IMR-90 (cell line): ENCODE measurements around the gene ITSN2. TPM values are rescaled to one million over a fixed set of nuclear protein-coding genes. Genes with fewer than 3 reads are reported as not detected.
"Not testable (repeated sequence)": the region's sequence is repeated elsewhere in the genome, so short reads cannot be mapped to it uniquely, and the experiment has no call there.

Experiments used
- ATAC-seq: fragments of 200-7000 bp; cut with Tn5 transposase; 2 replicates; pipeline ENCODE4 v1.9.1; 2020; ENCODE audit warnings: low read depth, mild to moderate bottlenecking, moderate library complexity
- BruUV-seq: library from RNA; stranded (reverse); fragments of 400-500 nt; replicated peaks from 2 replicates; lab custom pipeline; 2021; lab: Mats Ljungman, UMichigan
- CTCF ChIA-PET: fragments of 300-600 bp; formaldehyde crosslinking; extraction: SDS; loops from one replicate; lab custom pipeline; 2021; ENCODE audit warnings: antibody characterized with exemption; lab: Yijun Ruan, JAX
- POLR2A ChIA-PET: fragments of 300-600 bp; sonication (Branson Sonifier 250); formaldehyde crosslinking; loops from one replicate; lab custom pipeline; 2022; ENCODE audit warnings: antibody characterized with exemption; ENCODE audit not compliant: unreplicated experiment; lab: Charles Lee
- DNase-seq: peaks from one replicate; pipeline ENCODE4 v3.0.0; 2013
- H2AFZ ChIP-seq: replicated peaks from 2 replicates; pipeline ENCODE3; 2013; ENCODE audit warnings: low read length, mild to moderate bottlenecking; ENCODE audit not compliant: poor library complexity
- H2AK5ac ChIP-seq: 2 replicates; pipeline ENCODE4 v1.6.1; 2013; ENCODE audit warnings: low read depth, low read length, inconsistent platforms
- H2AK9ac ChIP-seq: replicated peaks from 2 replicates; pipeline ENCODE3; 2013; ENCODE audit warnings: mild to moderate bottlenecking, low read depth, low read length, moderate library complexity; ENCODE audit not compliant: poor library complexity
- H2BK120ac ChIP-seq: 2 replicates; pipeline ENCODE4 v1.6.1; 2013; ENCODE audit warnings: low read depth, low read length, inconsistent platforms
- H2BK15ac ChIP-seq: 3 replicates; pipeline ENCODE4 v1.6.1; 2013; ENCODE audit warnings: low read depth, low read length, inconsistent platforms
- H2BK20ac ChIP-seq: 2 replicates; pipeline ENCODE4 v1.6.1; 2013; ENCODE audit warnings: low read depth, mild to moderate bottlenecking, inconsistent platforms, low read length, moderate library complexity
- H2BK5ac ChIP-seq: 2 replicates; pipeline ENCODE4 v1.6.1; 2013; ENCODE audit warnings: mild to moderate bottlenecking, low read depth, low read length, inconsistent platforms; ENCODE audit not compliant: poor library complexity, severe bottlenecking
- H3K14ac ChIP-seq: replicated peaks from 2 replicates; pipeline ENCODE4 v1.6.1; 2013; ENCODE audit warnings: low read depth, low read length, inconsistent platforms
- H3K18ac ChIP-seq: 2 replicates; pipeline ENCODE4 v1.6.1; 2013; ENCODE audit warnings: low read depth, low read length, control low read depth
- H3K23ac ChIP-seq: 2 replicates; pipeline ENCODE4 v1.6.1; 2013; ENCODE audit warnings: low read depth, low read length, inconsistent platforms
- H3K27ac ChIP-seq: 2 replicates; pipeline ENCODE4 v1.5.1; 2013; ENCODE audit warnings: mild to moderate bottlenecking, control low read depth, low read length; ENCODE audit not compliant: insufficient read depth
- H3K27me3 ChIP-seq: 2 replicates; pipeline ENCODE4 v1.6.1; 2013; ENCODE audit warnings: low read length; ENCODE audit not compliant: control insufficient read depth, insufficient read depth
- H3K36me3 ChIP-seq: 2 replicates; pipeline ENCODE4 v1.6.1; 2013; ENCODE audit warnings: low read length, mixed read lengths; ENCODE audit not compliant: control insufficient read depth, insufficient read depth
- H3K4ac ChIP-seq: 2 replicates; pipeline ENCODE4 v1.6.1; 2013; ENCODE audit warnings: low read depth, low read length, inconsistent platforms
- H3K4me1 ChIP-seq: 2 replicates; pipeline ENCODE4 v1.6.1; 2013; ENCODE audit warnings: low read length, mixed read lengths; ENCODE audit not compliant: control insufficient read depth, insufficient read depth
- H3K4me2 ChIP-seq: 2 replicates; pipeline ENCODE4 v1.6.1; 2013; ENCODE audit warnings: low read depth, mild to moderate bottlenecking, control low read depth, low read length, moderate library complexity
- H3K4me3 ChIP-seq: 2 replicates; pipeline ENCODE4 v1.5.1; 2013; ENCODE audit warnings: low read depth, mild to moderate bottlenecking, control low read depth, low read length, moderate library complexity; ENCODE audit not compliant: insufficient read depth
- H3K56ac ChIP-seq: 2 replicates; pipeline ENCODE4 v1.6.1; 2013; ENCODE audit warnings: low read length, inconsistent platforms; ENCODE audit not compliant: insufficient read depth; ENCODE audit errors: extremely low read depth
- H3K79me1 ChIP-seq, 2 experiments: 2 replicates each; pipeline ENCODE4 v1.6.1; 2013; ENCODE audit warnings: low read length in 2 of 2, inconsistent platforms in 1 of 2, low read depth in 1 of 2
- H3K9ac ChIP-seq: 2 replicates; pipeline ENCODE4 v1.6.1; 2013; ENCODE audit warnings: low read depth, low read length, control low read depth
- H3K9me1 ChIP-seq: 2 replicates; pipeline ENCODE4 v1.6.1; 2013; ENCODE audit warnings: low read length, inconsistent platforms; ENCODE audit not compliant: insufficient read depth
- H3K9me3 ChIP-seq: 2 replicates; pipeline ENCODE4 v1.6.1; 2013; ENCODE audit warnings: low read length; ENCODE audit not compliant: control insufficient read depth, insufficient read depth
- H4K20me1 ChIP-seq: 2 replicates; pipeline ENCODE4 v1.6.1; 2013; ENCODE audit warnings: low read length, inconsistent platforms; ENCODE audit not compliant: insufficient read depth
- H4K5ac ChIP-seq: 2 replicates; pipeline ENCODE4 v1.6.1; 2013; ENCODE audit warnings: mild to moderate bottlenecking, low read depth, low read length, control low read depth
- H4K8ac ChIP-seq, 2 experiments: 2 replicates each; pipeline ENCODE4 v1.6.1; 2013; ENCODE audit warnings: low read depth in 2 of 2, low read length in 2 of 2, control low read depth in 1 of 2, inconsistent platforms in 1 of 2
- H4K91ac ChIP-seq: 2 replicates; pipeline ENCODE4 v1.6.1; 2013; ENCODE audit warnings: low read depth, low read length, inconsistent platforms; ENCODE audit not compliant: insufficient read depth
- WGBS, 2 experiments: methylation state at CpG; one replicate each; pipeline versions ENCODE4 v1.1.5 to v1.1.7; 2013; ENCODE audit warnings: missing lambda C conversion rate in 2 of 2; ENCODE audit not compliant: insufficient read length in 1 of 2; ENCODE audit errors: extremely low coverage in 2 of 2; 5-methylcytosine and 5-hydroxymethylcytosine counted together
- dilution Hi-C: fragments of 300-500 bp; cut with HindIII; formaldehyde crosslinking; loops from one replicate; pipeline ENCODE4 v1.14.3; 2018; ENCODE audit warnings: low sequenced_read_pairs; ENCODE audit not compliant: unreplicated experiment
- in situ Hi-C: fragments of 300-500 bp; cut with MboI; formaldehyde crosslinking; loops from 3 replicates; pipeline ENCODE4 v1.14.3; 2019; ENCODE audit warnings: low sequenced_read_pairs, inconsistent platforms, mixed read lengths
- intact Hi-C: fragments of 100-400 bp; cut with micrococcal nuclease; formaldehyde crosslinking; loops from 2 replicates; pipeline ENCODE4 v1.10.0; 2022
- polyA plus RNA-seq, 3 experiments: library from polyadenylated mRNA; depleted of rRNA; stranded (reverse); fragments of >200 nt; gene quantifications; 2 replicates each; pipeline ENCODE4 v1.2.3, GENCODE V29; 2012; ENCODE audit warnings: low replicate concordance in 1 of 3
- total RNA-seq: library from RNA; depleted of rRNA; stranded (reverse); fragments of >200 nt; gene quantifications from 2 replicates; pipeline ENCODE4 v1.2.3, GENCODE V29; 2012

ITSN2 gene
- total and polyA plus RNA-seq, 2 of the 4 experiments (the other 2 are of a cell fraction), result 10.7 to 17.2 TPM

DNA sequence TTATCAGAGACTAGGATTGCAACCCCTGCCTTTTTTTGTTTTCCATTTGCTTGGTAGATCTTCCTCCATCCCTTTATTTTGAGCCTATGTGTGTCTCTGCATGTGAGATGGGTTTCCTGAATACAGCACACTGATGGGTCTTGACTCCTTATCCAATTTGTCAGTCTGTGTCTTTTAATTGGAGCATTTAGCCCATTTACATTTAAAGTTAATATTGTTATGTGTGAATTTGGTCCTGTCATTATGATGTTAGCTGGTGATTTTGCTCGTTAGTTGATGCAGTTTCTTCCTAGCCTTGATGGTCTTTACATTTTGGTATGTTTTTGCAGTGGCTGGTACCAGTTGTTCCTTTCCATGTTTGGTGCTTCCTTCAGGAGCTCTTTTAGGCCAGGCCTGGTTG lies 163.1 kb downstream of the ITSN2 start:
- in situ Hi-C loops, result not testable (repeated sequence)
- no CpG with 5 or more reads among the region's 1 CpG for WGBS, 2 experiments

More for the DNA sequence above, 163.1 kb downstream of the ITSN2 start:
- H3K14ac ChIP-seq, CTCF ChIA-PET, H3K23ac ChIP-seq, H2AFZ ChIP-seq, H3K4me2 ChIP-seq, H2BK120ac ChIP-seq, H4K8ac ChIP-seq, H3K9me1 ChIP-seq, H3K18ac ChIP-seq, H3K4ac ChIP-seq, H3K27ac ChIP-seq, H3K9me3 ChIP-seq, dilution Hi-C loops, H2AK5ac ChIP-seq, H2AK9ac ChIP-seq, H3K4me3 ChIP-seq, H2BK5ac ChIP-seq, H3K36me3 ChIP-seq, H3K4me1 ChIP-seq, H2BK20ac ChIP-seq, H2BK15ac ChIP-seq, intact Hi-C loops, POLR2A ChIA-PET, ATAC-seq, DNase-seq, H3K9ac ChIP-seq, BruUV-seq, H4K91ac ChIP-seq, H3K27me3 ChIP-seq, H3K79me1 ChIP-seq, H4K20me1 ChIP-seq, H3K56ac ChIP-seq, H4K5ac ChIP-seq: not testable (repeated sequence)
